Transverse colon (tissue), 4 donors: ENCODE data around the gene THAP8. TPM values are rescaled to one million over a fixed set of nuclear protein-coding genes. Genes with fewer than 3 reads are reported as not detected.

Experiments used
- DNase-seq: peaks from one replicate; pipeline ENCODE4 v3.0.0-alpha.2; 2019
- H3K27ac ChIP-seq, 4 donors: fragments of 200-600 bp; sonication (generic); 2 replicates each; pipeline ENCODE4 v1.5.1; 2016 to 2018; ENCODE audit warnings: inconsistent platforms in 4 of 4
- H3K27me3 ChIP-seq: fragments of 200-600 bp; sonication (generic); 2 replicates; pipeline ENCODE4 v1.5.1; 2017; ENCODE audit warnings: inconsistent platforms
- H3K36me3 ChIP-seq, 4 donors: fragments of 200-600 bp; sonication (generic); 2 replicates each; pipeline ENCODE4 v1.5.1; 2017 to 2019; ENCODE audit warnings: inconsistent platforms in 4 of 4
- H3K4me1 ChIP-seq, 4 donors: fragments of 200-600 bp; sonication (generic); 2 replicates each; pipeline ENCODE4 v1.5.1; 2017 to 2020; ENCODE audit warnings: inconsistent platforms in 4 of 4
- H3K4me3 ChIP-seq, 4 donors: fragments of 200-600 bp; sonication (generic); 1 replicate in 1 of 4; 2 replicates in 3 of 4; pipeline versions ENCODE4 v1.5.1 to v1.6.1; 2017 to 2019; ENCODE audit warnings: inconsistent platforms in 4 of 4
- H3K9me3 ChIP-seq, 2 donors: fragments of 200-600 bp; sonication (generic); 2 replicates each; pipeline ENCODE4 v1.5.1; 2017 to 2019; ENCODE audit warnings: inconsistent platforms in 2 of 2
- EP300 ChIP-seq: sonication (generic); formaldehyde crosslinking; IDR thresholded peaks from one replicate; pipeline ENCODE4 v1.6.1; 2017; ENCODE audit warnings: antibody characterized with exemption, low read depth
- POLR2A ChIP-seq: fragments of 450-650 bp; IDR thresholded peaks from one replicate; pipeline ENCODE4 v1.6.1; 2016; ENCODE audit warnings: antibody characterized with exemption, mild to moderate bottlenecking, moderate library complexity
- POLR2AphosphoS5 ChIP-seq, 3 donors: sonication (generic); formaldehyde crosslinking; IDR thresholded peaks; one replicate each; pipeline ENCODE4 v1.6.1; 2016; ENCODE audit warnings: antibody characterized with exemption in 3 of 3
- WGBS, 2 donors: methylation state at CpG; one replicate each; pipeline ENCODE4 v1.1.5; 2018; ENCODE audit warnings: low coverage in 1 of 2; 5-methylcytosine and 5-hydroxymethylcytosine counted together
- in situ Hi-C, 4 donors: fragments of 200-750 bp; cut with MboI; loops; one replicate each; pipeline versions ENCODE4 v1.15.0 to v1.15.1; 2017; ENCODE audit warnings: low sequenced_read_pairs in 3 of 4, low pct_ligation_motif_present in 1 of 4, low pct_unique_long_range_greater_than_20kb in 1 of 4
- intact Hi-C: fragments of 100-400 bp; cut with DNase I; formaldehyde crosslinking; loops from one replicate; pipeline ENCODE4 v1.15.1; 2023; ENCODE audit warnings: low total_unique reads
- total RNA-seq, 4 donors: library from RNA; depleted of rRNA; stranded (reverse); fragments of >200 nt; gene quantifications; one replicate each; pipeline ENCODE4 v1.1.0, GENCODE V29; 2016
- TF ChIP-seq, protein P1 (sequence below), 5 experiments: fragments of 200-600 bp in 3 of 5; fragments of 450-650 bp in 2 of 5; sonication (generic) in 3 of 5; IDR thresholded peaks; 1 replicate in 2 of 5; 2 replicates in 3 of 5; pipeline ENCODE4 v1.5.1; 2016 to 2017; ENCODE audit warnings: antibody characterized with exemption in 5 of 5, inconsistent platforms in 3 of 5, mild to moderate bottlenecking in 2 of 5, moderate library complexity in 1 of 5

THAP8 gene
- total RNA-seq, 4 donors from 2014 or later, result 9.5 to 64.1 (median 11.2) TPM; not detected in 1

DNA sequence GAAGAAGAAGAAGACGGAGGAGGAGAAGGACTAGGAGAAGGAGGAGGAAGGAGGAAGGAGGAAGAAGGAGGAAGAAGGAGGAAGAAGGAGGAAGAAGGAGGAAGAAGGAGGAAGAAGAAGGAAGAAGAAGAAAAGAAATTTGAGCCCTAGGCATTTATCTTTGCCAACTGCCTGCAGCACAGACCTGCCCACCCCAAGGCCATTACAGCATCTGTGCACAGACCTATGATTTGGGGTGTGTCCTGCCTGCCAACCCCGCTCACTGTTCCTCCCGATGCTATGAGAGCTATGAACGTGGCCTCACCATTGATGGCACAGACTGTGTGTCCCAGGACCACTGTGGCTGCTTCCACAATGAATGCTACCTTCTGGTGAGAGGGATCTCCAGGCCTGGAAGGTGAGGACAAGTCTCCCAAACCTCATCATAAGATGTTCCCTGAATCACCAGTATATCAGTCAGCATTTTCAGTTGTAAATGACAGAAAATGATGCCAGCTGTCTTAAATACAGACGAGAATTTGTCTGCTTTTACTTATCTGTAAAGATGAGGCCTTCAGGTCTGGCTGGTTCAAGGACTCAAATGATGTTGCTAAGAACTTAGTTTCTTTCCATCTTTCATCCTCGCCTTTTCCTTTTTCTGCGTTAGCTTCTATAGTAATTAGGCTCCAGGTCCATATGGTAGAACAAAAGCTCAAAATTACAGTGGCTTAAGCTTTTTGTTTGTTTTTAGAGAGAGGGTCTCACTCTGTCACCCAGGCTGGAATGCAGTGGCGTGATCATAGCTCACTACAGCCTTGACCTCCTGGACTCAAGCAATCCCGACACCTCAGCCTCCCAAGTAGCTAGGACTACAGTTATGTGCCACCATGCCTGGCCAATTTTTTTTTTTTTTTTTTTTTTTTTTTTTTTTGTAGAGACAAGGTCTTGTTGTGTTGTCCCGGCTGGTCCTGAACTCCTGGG is 63.0 kb downstream of the THAP8 start:
- TF ChIP-seq POLR2AphosphoS5 (IDR thresholded peaks at IDR 0.05) (no peak), EP300 (no peak), POLR2A (no peak)
- TF ChIP-seq, protein P1, sequence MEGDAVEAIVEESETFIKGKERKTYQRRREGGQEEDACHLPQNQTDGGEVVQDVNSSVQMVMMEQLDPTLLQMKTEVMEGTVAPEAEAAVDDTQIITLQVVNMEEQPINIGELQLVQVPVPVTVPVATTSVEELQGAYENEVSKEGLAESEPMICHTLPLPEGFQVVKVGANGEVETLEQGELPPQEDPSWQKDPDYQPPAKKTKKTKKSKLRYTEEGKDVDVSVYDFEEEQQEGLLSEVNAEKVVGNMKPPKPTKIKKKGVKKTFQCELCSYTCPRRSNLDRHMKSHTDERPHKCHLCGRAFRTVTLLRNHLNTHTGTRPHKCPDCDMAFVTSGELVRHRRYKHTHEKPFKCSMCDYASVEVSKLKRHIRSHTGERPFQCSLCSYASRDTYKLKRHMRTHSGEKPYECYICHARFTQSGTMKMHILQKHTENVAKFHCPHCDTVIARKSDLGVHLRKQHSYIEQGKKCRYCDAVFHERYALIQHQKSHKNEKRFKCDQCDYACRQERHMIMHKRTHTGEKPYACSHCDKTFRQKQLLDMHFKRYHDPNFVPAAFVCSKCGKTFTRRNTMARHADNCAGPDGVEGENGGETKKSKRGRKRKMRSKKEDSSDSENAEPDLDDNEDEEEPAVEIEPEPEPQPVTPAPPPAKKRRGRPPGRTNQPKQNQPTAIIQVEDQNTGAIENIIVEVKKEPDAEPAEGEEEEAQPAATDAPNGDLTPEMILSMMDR (IDR thresholded peaks at IDR 0.05), result no peak
- no peak for DNase-seq
- H3K36me3 ChIP-seq, result no peaks in the 10 kb centered on the region
- in situ Hi-C loops (no loop called here), intact Hi-C loops (no loop called here)
- H3K9me3 ChIP-seq, result no peaks in the 10 kb centered on the region
- no peak overlapping the region for H3K4me3 ChIP-seq
- peaks cover 5 to 25% (median 20%) of the 10 kb centered on the region in 4 donors for H3K4me1 ChIP-seq
- H3K27me3 ChIP-seq, result peaks cover 30% of the 10 kb centered on the region
- WGBS, 2 donors, result 79 to 83% methylated on average over 4 to 10 of the region's 10 CpGs
- H3K27ac ChIP-seq, result no peak overlapping the region

DNA sequence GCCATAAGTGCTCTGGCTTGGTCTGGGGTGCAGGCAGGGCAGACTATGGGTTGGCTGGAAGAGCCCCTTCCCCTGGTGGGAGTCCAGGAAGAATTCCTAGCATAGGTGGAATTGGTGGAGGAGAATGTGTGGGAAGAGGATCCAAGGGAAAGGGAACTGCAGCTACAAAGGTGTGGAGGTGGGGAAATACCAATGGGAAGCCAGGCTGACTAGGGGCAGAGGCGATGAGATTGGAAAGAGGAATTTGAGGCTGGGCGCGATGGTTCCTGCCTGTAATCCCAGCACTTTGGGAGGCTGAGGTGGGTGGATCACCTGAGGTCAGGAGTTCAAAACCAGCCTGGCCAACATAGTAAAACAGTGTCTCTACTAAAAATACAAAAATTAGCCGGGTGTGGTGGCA is 63.9 kb downstream of the THAP8 start:
- H3K9me3 ChIP-seq, result no peaks in the 10 kb centered on the region
- H3K27me3 ChIP-seq, result peaks cover 38% of the 10 kb centered on the region
- no peak overlapping the region for H3K4me3 ChIP-seq
- intact Hi-C loops, result no loop called here
- no peak for TF ChIP-seq EP300
- TF ChIP-seq, protein P1 (IDR thresholded peaks at IDR 0.05), result no peak
- TF ChIP-seq POLR2A, result no peak
- no peak for TF ChIP-seq POLR2AphosphoS5 (IDR thresholded peaks at IDR 0.05)
- in situ Hi-C loops, result no loop called here
- H3K4me1 ChIP-seq, result peaks cover 5 to 19% (median 16%) of the 10 kb centered on the region in 4 donors
- DNase-seq, result no peak
- H3K36me3 ChIP-seq, result no peaks in the 10 kb centered on the region
- WGBS, 2 donors, result 95 to 100% methylated on average over 2 to 4 of the region's 4 CpGs
- no peak overlapping the region for H3K27ac ChIP-seq

DNA sequence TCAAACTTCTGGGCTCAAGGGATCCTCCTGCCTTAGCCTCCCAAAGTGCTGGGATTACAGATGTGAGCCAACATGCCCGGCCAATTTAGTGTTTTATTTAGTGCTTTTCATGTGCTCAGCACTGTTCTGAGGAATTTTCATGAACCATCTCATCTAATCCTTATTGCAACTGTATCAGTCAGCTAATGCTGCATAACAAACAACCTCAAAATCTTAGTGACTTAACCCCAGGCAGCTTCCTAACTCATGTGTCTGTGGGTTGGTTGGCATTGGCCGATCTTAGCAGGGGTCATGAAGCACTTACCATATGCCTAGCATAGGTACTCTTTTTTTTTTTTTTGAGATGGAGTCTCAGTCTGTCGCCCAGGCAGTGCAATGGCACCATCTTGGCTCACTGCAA is 65.3 kb downstream of the THAP8 start:
- no peak for DNase-seq
- TF ChIP-seq POLR2AphosphoS5 (IDR thresholded peaks at IDR 0.05), result no peak
- TF ChIP-seq POLR2A, result no peak
- no peak for TF ChIP-seq EP300
- TF ChIP-seq, protein P1 (IDR thresholded peaks at IDR 0.05), result no peak
- H3K27me3 ChIP-seq, result peaks cover 38% of the 10 kb centered on the region
- no peak overlapping the region for H3K27ac ChIP-seq
- no peaks in the 10 kb centered on the region for H3K9me3 ChIP-seq
- WGBS, 2 donors, result 94% methylated on average over 2 to 3 of the region's 3 CpGs
- no peak overlapping the region for H3K4me3 ChIP-seq
- H3K4me1 ChIP-seq, result peaks cover 0 to 12% (median 10%) of the 10 kb centered on the region in 4 donors
- no peaks in the 10 kb centered on the region for H3K36me3 ChIP-seq
- intact Hi-C loops, result no loop called here
- in situ Hi-C loops, result no loop called here

DNA sequence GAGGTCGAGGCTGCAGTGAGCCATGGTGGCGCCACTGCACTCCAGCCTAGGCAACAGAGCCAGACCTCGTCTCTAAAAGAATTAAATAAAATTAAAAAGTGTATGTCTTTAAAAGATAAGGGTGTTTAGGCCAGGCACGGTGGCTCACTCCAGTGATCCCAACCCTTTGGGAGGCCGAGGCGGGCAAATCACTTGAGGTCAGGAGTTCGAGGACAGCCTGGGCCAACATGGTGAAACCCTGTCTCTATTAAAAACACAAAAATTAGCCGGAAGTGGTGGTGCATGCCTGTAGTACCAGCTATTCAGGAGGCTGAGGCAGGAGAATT is 66.6 kb downstream of the THAP8 start:
- TF ChIP-seq, protein P1 (IDR thresholded peaks at IDR 0.05), result no peak
- no peak for TF ChIP-seq EP300
- peaks cover 38% of the 10 kb centered on the region for H3K27me3 ChIP-seq
- 23% methylated on average over 4 to 8 of the region's 8 CpGs for WGBS, 2 donors
- H3K4me3 ChIP-seq, result peak overlapping the region in 1 of 4 donors; percentile 40
- peaks cover 0 to 11% (median 10%) of the 10 kb centered on the region in 4 donors for H3K4me1 ChIP-seq
- no peaks in the 10 kb centered on the region for H3K36me3 ChIP-seq
- DNase-seq, result no peak
- intact Hi-C loops (no loop called here), in situ Hi-C loops (no loop called here)
- H3K27ac ChIP-seq, result no peak overlapping the region
- no peaks in the 10 kb centered on the region for H3K9me3 ChIP-seq
